LNCAP (cell line): Measurements from ENCODE around the gene SIM1.

Experiments used
- TF ChIP-seq, protein P1 (sequence below): fragments of 450-650 bp; IDR thresholded peaks from 2 replicates; pipeline ENCODE4 v1.5.1; 2017; ENCODE audit warnings: mild to moderate bottlenecking

The SIM1 gene

DNA sequence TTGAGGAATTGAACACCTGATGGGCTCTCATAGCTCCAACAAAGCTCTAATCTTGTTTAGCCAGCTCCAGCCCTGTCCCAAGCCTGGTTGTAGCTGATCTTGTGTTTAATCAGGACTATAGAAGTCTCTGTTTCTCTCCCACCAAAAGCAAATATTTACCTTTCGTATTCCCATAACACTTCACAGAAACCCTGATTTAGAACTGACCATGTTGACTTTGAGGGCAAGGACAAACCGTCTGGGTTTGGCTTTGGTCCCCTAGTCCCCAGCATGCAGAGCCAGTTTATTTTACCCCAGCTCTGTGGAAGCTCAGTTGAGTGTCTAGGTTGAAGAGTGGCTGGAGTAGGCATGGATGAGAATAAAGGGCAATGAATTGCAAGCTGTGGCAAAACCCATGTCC is 18.0 kb upstream of the SIM1 start:
- TF ChIP-seq, protein P1, sequence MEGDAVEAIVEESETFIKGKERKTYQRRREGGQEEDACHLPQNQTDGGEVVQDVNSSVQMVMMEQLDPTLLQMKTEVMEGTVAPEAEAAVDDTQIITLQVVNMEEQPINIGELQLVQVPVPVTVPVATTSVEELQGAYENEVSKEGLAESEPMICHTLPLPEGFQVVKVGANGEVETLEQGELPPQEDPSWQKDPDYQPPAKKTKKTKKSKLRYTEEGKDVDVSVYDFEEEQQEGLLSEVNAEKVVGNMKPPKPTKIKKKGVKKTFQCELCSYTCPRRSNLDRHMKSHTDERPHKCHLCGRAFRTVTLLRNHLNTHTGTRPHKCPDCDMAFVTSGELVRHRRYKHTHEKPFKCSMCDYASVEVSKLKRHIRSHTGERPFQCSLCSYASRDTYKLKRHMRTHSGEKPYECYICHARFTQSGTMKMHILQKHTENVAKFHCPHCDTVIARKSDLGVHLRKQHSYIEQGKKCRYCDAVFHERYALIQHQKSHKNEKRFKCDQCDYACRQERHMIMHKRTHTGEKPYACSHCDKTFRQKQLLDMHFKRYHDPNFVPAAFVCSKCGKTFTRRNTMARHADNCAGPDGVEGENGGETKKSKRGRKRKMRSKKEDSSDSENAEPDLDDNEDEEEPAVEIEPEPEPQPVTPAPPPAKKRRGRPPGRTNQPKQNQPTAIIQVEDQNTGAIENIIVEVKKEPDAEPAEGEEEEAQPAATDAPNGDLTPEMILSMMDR = no peak

DNA sequence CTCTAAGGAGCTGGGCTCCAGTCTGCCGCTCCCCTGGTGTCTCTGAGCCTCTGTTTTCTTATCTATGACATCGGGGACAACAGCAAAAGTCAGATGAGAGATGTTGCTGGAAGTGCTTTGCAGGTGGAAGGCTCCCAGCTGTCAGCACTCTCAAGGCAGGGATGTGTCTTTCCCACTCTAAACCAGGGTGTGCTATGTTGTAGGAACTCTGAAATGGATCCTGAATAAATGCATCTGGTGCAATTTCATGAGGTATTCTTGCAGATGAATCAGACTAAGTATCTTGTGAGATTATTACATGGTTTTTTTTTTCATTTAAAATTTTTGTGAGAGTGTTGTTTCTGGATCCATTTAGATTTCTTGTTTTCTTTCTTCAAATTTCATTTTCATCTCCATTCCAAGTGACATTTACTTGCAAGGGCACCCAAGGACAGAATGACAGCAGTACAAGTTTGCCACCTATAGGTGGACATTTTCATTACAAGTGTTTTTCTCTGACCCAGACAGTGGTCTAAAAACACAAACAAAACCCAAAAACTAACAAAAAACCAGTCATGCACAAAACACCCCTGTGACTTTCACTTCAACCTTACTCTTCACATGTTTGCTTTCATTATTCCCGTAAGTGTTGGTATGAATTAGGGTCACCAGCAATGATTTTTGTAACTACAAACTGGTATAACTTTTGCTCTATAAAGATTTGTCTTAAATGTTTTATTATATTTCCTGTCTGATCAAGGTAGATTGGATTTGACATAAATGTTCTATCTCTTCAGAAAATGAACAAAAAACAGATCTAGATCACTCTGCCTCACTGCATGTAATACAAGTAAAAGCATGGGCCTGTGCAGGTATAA is 14.7 kb upstream of the SIM1 start:
- TF ChIP-seq, protein P1 = peak; percentile 76

DNA sequence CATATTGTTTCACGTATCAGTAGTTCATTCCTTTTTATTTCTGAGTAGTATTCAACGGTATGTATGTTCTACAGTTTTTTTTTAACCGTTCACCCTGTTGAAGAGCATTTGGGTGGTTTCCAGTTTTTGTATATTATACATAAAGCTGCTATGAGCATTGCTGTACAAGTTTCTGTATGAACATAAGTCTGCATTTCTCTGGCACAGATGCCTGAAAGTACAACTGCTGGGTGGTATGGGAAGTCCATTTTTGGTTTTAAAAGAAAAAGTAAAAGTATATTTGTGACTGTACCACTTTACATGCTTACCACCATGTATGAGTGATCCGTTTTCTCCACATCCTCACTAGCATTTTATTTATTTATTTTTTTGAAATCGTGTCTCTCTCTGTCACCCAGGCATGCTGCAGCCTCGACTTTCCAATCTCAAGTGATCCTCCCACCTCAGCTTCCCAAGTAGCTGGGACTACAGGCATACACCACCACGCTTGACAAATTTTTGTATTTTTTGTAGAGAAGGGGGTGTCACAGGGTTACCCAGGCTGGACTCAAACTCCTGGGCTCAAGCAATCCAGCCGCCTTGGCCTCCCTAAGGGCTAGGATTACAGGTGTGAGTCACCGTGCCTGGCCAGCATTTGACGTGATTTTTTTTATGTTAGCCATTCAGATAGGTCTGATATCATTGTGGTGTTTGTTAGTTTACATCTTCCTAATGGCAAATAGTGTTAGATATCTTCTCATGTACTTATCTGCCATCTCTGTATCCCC is 11.0 kb upstream of the SIM1 start:
- TF ChIP-seq, protein P1 = no peak

DNA sequence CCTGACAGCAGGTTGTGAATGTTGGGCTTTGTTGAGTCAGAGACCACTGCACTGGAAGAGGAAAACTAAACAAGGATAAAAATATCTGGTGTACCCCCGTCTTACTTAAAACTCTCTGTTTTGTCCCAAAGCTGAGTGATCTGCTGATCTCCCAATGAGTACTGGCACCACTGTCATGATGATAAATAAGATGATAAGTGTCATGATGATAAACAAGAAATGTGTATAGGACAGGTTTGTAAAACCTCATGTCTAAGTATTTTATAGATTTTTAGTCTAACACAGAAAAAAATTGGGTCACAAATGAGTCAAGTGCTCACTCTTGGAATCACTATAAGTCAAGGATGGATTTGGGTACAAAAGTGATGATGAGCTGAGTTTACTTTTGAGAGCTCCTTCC is 8.5 kb upstream of the SIM1 start:
- TF ChIP-seq, protein P1 = no peak

DNA sequence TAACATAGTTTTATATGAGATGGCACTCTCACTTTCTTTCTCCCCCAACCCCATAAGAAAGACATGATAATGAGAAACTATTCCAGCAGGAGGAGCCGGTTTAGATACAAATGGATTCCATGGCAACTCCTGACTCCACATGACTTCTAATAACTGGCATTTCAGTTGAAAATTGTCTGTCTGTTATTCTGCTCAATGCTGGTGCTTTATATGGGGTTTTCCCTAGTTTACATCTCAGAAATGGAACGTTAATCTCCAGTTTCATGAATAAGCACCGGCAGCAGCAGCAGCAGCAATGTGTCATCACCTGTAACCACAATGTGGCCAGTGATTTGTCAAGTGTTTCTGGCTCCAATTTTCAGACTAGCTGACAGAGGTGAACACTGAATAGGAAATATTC is 8.0 kb upstream of the SIM1 start:
- TF ChIP-seq, protein P1 = no peak; the same call in 1 of the 2 replicates

DNA sequence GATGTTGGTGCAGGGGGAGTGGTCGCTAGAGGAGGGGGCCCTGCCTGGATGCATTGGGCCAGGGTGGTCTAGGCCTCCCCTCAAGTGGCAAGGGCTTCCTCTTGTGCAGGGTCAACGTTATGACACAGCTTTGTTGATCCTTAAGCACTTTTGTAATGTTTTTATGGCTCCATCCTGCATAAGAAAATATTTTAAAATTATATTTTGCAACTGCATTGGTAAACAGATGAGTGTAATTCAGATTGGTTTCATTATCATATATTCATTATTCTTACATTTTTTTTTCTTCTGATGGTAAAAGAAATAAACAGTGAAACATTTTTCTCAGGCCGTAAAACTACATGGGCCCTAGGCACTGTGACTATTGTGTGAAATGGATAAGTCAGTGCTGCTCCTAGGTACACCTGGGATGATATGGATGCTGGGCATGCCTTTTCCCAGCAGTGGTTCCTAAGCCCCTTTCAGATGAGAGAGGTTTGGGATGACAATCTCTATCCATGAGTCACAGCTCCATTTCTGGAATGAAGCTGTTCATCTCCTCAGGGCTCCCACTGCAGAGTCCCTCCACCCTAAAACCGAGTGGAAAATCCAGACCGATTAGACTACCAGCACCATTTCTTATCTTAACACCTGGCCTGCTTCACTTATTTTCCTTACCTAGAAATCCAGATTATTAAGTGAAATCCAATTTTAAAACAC is 5.8 kb upstream of the SIM1 start:
- TF ChIP-seq, protein P1 = no peak

DNA sequence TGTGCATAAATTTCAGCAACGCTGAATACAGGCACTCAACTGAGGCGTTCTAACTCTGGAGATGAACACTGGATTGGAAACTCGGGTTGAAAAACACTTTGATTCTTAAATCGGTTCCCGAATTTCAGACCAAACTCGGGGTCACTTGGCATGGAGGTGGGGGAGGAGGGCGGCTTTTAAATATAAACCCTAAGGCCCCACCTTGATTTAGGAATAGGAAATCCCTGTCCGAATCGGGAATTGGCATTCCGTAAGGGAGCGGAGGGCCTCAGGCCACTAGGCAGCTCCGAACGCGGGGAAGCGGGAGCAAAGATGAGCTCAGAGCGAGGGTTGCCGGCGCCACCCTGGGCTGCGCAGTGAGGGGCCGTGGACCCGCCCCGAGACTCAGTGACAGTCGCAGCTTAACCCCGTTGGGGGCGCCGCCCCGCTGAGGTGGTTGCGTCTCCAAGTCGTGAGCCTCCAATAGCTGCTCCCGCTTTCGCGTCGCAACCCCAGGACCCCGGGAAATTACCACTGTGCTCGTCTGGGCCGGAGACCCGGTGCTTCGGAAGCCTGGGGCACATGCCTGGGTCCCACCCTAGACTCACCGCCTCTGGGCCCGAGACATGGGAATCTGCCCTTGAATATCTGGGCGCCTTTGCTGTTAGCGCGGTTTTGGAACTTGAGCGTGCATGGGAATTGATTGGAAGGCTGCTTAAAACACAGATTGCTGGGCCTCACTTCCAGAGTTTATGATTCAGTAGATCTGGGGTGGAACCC is 4.6 kb upstream of the SIM1 start:
- TF ChIP-seq, protein P1 = no peak
